HG02798 (cell line): ENCODE results near the gene GPR132.
"Not testable (repeated sequence)": the region's sequence is repeated elsewhere in the genome, so short reads cannot be mapped to it uniquely, and the experiment has no call there.

Experiments
- ATAC-seq: cut with Tn5 transposase; IDR thresholded peaks from one replicate; pipeline ENCODE4 v1.9.1; 2021; ENCODE audit warnings: mild to moderate bottlenecking; ENCODE audit not compliant: unreplicated experiment, poor library complexity

Gene GPR132

GRCh38 chr14:105065280-105066228 is at the start of gene GPR132:
TSS of gene GPR132 (minus strand) at chr14:105065430. CDS start at chr14:105055420, 10,010 bp downstream.
- peak; percentile 49 for ATAC-seq

GRCh38 chr14:105109243-105109642 is 44.0 kb upstream of the GPR132 start:
- not testable (repeated sequence) for ATAC-seq

GRCh38 chr14:105108516-105108864 is 43.3 kb upstream of the GPR132 start:
- ATAC-seq = no peak

GRCh38 chr14:105107781-105108515 is 42.7 kb upstream of the GPR132 start:
- no peak for ATAC-seq

GRCh38 chr14:105107351-105107750 is 42.1 kb upstream of the GPR132 start:
- ATAC-seq = no peak

- no peak for ATAC-seq
These were observed 39.9 kb upstream of the GPR132 start for GRCh38 chr14:105105158-105105557.

GRCh38 chr14:105102893-105103292 is 37.7 kb upstream of the GPR132 start:
- ATAC-seq = no peak

- no peak for ATAC-seq
These were observed 37.2 kb upstream of the GPR132 start for GRCh38 chr14:105102361-105102870.

GRCh38 chr14:105100910-105101309 is 35.7 kb upstream of the GPR132 start:
- ATAC-seq = no peak

- ATAC-seq = no peak
These were observed 34.5 kb upstream of the GPR132 start for GRCh38 chr14:105099778-105100177.

- no peak for ATAC-seq
These were observed 33.1 kb upstream of the GPR132 start for GRCh38 chr14:105098316-105098715.

GRCh38 chr14:105097794-105098127 is 32.5 kb upstream of the GPR132 start:
- no peak for ATAC-seq

- no peak for ATAC-seq
These were observed 31.1 kb upstream of the GPR132 start for GRCh38 chr14:105096206-105096875.

GRCh38 chr14:105095236-105095805 is 30.1 kb upstream of the GPR132 start:
- ATAC-seq = no peak

- no peak for ATAC-seq
These were observed 29.1 kb upstream of the GPR132 start for GRCh38 chr14:105094193-105094907.

- ATAC-seq = peak; percentile 55
These were observed 28.4 kb upstream of the GPR132 start for GRCh38 chr14:105093431-105094192.

GRCh38 chr14:105093038-105093430 is 27.8 kb upstream of the GPR132 start:
- peak; percentile 31 for ATAC-seq

- no peak for ATAC-seq
These were observed 27.2 kb upstream of the GPR132 start for GRCh38 chr14:105092171-105093037.
